Measurements from ENCODE around the gene ROR2. TPM values are rescaled to one million over a fixed set of nuclear protein-coding genes. Genes with fewer than 3 reads are reported as not detected.

Gene ROR2
- total and polyA plus RNA-seq, 2 of the 8 experiments (the other 6 are each of a cell fraction or from before 2014, with no cell fraction given), result 2.7 to 4.3 TPM

DNA sequence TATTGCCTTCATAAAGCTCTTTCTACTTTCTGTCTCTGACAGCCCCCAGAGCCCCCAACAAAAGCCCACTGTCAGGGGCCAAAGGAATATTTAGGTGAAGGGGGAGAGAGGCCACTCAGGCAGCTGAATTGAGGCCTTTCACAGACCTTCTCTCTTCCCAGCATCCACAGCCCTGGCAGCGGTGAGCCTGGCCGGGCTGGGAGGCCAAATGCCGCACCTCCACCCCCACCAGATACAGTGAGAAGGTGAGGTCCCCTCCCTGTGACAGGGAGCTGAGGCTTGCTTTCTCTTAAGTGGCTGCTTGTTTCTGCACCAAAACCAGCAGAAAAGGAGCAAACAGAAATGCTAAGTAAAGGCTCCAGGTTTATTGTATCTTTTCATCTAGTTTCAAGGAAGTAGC is 168.1 kb downstream of the ROR2 start:
- no peaks in the 10 kb centered on the region for H3K9me3 ChIP-seq (ENCODE audit: insufficient read depth in 2 of 2, low read depth in 1 of 2, low read length in 1 of 2)
- H3K79me2 ChIP-seq (ENCODE audit: control insufficient read depth in 1 of 2, insufficient read depth in 2 of 2, low read length in 2 of 2), result no peaks in the 10 kb centered on the region
- H2AFZ ChIP-seq (ENCODE audit: low read length), result no peak overlapping the region
- H3K23ac ChIP-seq (ENCODE audit: insufficient read length), result no peak overlapping the region
- H4K8ac ChIP-seq (ENCODE audit: extremely low read depth, insufficient read depth, low read length), result no peak overlapping the region
- ChIA-PET CTCF (ENCODE audit: partially characterized antibody) (interaction anchor here (0.7 to 12.6 kb wide), 5 partner anchors 11 to 173 kb away, joined by 4 to 156 read pairs (median 6); partner anchors contain the start of gene ROR2), POLR2A (ENCODE audit: partially characterized antibody) (no interaction called here)
- no peak overlapping the region for H2BK12ac ChIP-seq (ENCODE audit: low read depth, low read length)
- no peak overlapping the region for H3K4me2 ChIP-seq (ENCODE audit: insufficient read depth in 1 of 2, low read depth in 2 of 2, low read length in 2 of 2)
- no peaks in the 10 kb centered on the region; the same call in 1 of the 2 replicates for H3K23me2 ChIP-seq (ENCODE audit: low read depth, low read length)
- DNase-seq (ENCODE audit: low read depth in 1 of 2, low spot score in 2 of 2) (no peak), FAIRE-seq (no peak)
- H2BK120ac ChIP-seq (replicated peaks; ENCODE audit: low read depth, low read length), result no peak overlapping the region
- H3K79me1 ChIP-seq (ENCODE audit: low read depth, low read length), result peaks cover 2% of the 10 kb centered on the region
- no peak overlapping the region for H2AK5ac ChIP-seq (ENCODE audit: low read depth, low read length)
- no peak overlapping the region for H3K18ac ChIP-seq (ENCODE audit: extremely low read depth, low read length)
- no peak overlapping the region for H4K5ac ChIP-seq (ENCODE audit: insufficient read length, low read depth, low read length)
- WGBS, 2 experiments (ENCODE audit: extremely low coverage in 1 of 2, insufficient coverage in 1 of 2, insufficient read length in 1 of 2, insufficient replicate concordance in 2 of 2, low coverage in 1 of 2, low lambda C conversion rate in 2 of 2, missing lambda C conversion rate in 1 of 2), result 69% methylated on average over 3 of the region's 3 CpGs; no CpG with 5 or more reads in 1 of the 2 experiments
- no peak overlapping the region for H2BK5ac ChIP-seq (ENCODE audit: low read depth, low read length)
- no peaks in the 10 kb centered on the region for H3K36me3 ChIP-seq (ENCODE audit: control insufficient read depth in 2 of 4, insufficient read depth in 4 of 4, low read length in 3 of 4)
- H2BK15ac ChIP-seq (ENCODE audit: low read length), result no peak overlapping the region
- no peaks in the 10 kb centered on the region for H3K27me3 ChIP-seq (replicated peaks in 1 of 4; ENCODE audit: control insufficient read depth in 3 of 4, extremely low read depth in 1 of 4, insufficient read depth in 3 of 4, low read length in 3 of 4)
- H2BK20ac ChIP-seq (ENCODE audit: low read length), result no peak overlapping the region
- H3K4me1 ChIP-seq (replicated peaks in 1 of 4; ENCODE audit: control insufficient read depth in 3 of 4, insufficient read depth in 4 of 4, low read length in 3 of 4), result no peaks in the 10 kb centered on the region; a peak in 2 of 7 replicates
- H4K91ac ChIP-seq (replicated peaks; ENCODE audit: insufficient read length, low read length), result no peak overlapping the region
- no peak overlapping the region for H3K4ac ChIP-seq (replicated peaks; ENCODE audit: insufficient read length, low read depth, low read length)
- H4K20me1 ChIP-seq (replicated peaks in 1 of 2; ENCODE audit: control insufficient read depth in 1 of 2, insufficient read depth in 2 of 2, low read length in 2 of 2), result no peaks in the 10 kb centered on the region
- H3K9ac ChIP-seq (replicated peaks in 1 of 4; ENCODE audit: extremely low read depth in 1 of 4, low read depth in 3 of 4, low read length in 3 of 4), result no peak overlapping the region
- no peak overlapping the region for H3K4me3 ChIP-seq (ENCODE audit: extremely low read depth in 1 of 4, insufficient read depth in 2 of 4, low read depth in 3 of 4, low read length in 4 of 4)
- H3K27ac ChIP-seq (ENCODE audit: low read depth, low read length), result no peak overlapping the region
- H3K56ac ChIP-seq (replicated peaks; ENCODE audit: insufficient read length, low read depth, low read length), result no peak overlapping the region
- H3K14ac ChIP-seq (ENCODE audit: insufficient read length), result no peak overlapping the region
- TF ChIP-seq PHF8 (conservative IDR thresholded peaks at IDR 0.05; ENCODE audit: low read depth, low read length) (no peak), TAF7 (optimal IDR thresholded peaks at IDR 0.05; ENCODE audit: borderline replicate concordance, low read depth, low read length) (no peak), GTF2F1 (IDR thresholded peaks at IDR 0.05; ENCODE audit: borderline replicate concordance, low read depth, low read length) (no peak), RNF2 (IDR thresholded peaks at IDR 0.05; ENCODE audit: borderline replicate concordance, low read depth, low read length, missing control alignments, poor library complexity, severe bottlenecking) (no peak), TCF12 (IDR thresholded peaks at IDR 0.05; ENCODE audit: low read depth, low read length) (no peak), FOSL1 (IDR thresholded peaks at IDR 0.05; ENCODE audit: insufficient read depth, low read depth, low read length) (no peak), CREB1 (IDR thresholded peaks at IDR 0.05) (no peak), JUND (IDR thresholded peaks at IDR 0.05; ENCODE audit: low read length) (no peak), CTBP2 (IDR thresholded peaks at IDR 0.05; ENCODE audit: borderline replicate concordance, insufficient read depth, insufficient read length, low read length) (no peak), EGR1 (IDR thresholded peaks at IDR 0.05; ENCODE audit: borderline replicate concordance, low read depth, low read length) (no peak), MAFK (IDR thresholded peaks at IDR 0.05; ENCODE audit: low read depth, low read length) (no peak)
- TF ChIP-seq, protein P1, sequence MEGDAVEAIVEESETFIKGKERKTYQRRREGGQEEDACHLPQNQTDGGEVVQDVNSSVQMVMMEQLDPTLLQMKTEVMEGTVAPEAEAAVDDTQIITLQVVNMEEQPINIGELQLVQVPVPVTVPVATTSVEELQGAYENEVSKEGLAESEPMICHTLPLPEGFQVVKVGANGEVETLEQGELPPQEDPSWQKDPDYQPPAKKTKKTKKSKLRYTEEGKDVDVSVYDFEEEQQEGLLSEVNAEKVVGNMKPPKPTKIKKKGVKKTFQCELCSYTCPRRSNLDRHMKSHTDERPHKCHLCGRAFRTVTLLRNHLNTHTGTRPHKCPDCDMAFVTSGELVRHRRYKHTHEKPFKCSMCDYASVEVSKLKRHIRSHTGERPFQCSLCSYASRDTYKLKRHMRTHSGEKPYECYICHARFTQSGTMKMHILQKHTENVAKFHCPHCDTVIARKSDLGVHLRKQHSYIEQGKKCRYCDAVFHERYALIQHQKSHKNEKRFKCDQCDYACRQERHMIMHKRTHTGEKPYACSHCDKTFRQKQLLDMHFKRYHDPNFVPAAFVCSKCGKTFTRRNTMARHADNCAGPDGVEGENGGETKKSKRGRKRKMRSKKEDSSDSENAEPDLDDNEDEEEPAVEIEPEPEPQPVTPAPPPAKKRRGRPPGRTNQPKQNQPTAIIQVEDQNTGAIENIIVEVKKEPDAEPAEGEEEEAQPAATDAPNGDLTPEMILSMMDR (IDR thresholded peaks at IDR 0.05; ENCODE audit: control extremely low read depth in 1 of 3, insufficient read depth in 1 of 3, low read depth in 1 of 3, low read length in 3 of 3), result no peak

Measured in H1 (cell line).